Right lobe of liver (tissue), 6 donors: Measurements from ENCODE around the gene EIF4E3. TPM values are rescaled to one million over a fixed set of nuclear protein-coding genes. Genes with fewer than 3 reads are reported as not detected.

Source experiments
- ATAC-seq, 4 donors: fragments of 200-7000 bp; cut with Tn5 transposase; one replicate each; pipeline ENCODE4 v1.9.1; 2020; ENCODE audit warnings: mild to moderate bottlenecking in 4 of 4, moderate library complexity in 4 of 4
- DNase-seq, 3 donors: peaks; one replicate each; pipeline ENCODE4 v3.0.0-alpha.2; 2020
- H3K27ac ChIP-seq, 3 donors: fragments of 200-600 bp; one replicate each; pipeline ENCODE4 v1.8.0; 2022
- H3K27me3 ChIP-seq, 2 donors: fragments of 200-600 bp; one replicate each; pipeline ENCODE4 v1.8.0; 2022
- H3K36me3 ChIP-seq, 4 donors: fragments of 200-600 bp; sonication (generic) in 1 of 4; one replicate each; pipeline versions ENCODE4 v1.5.1 to v1.8.0; 2017 to 2022; ENCODE audit warnings: control low read depth in 1 of 4
- H3K4me1 ChIP-seq, 4 donors: fragments of 200-600 bp; sonication (generic) in 1 of 4; one replicate each; pipeline versions ENCODE4 v1.5.1 to v1.8.0; 2017 to 2022; ENCODE audit warnings: control low read depth in 1 of 4
- H3K4me3 ChIP-seq, 3 donors: fragments of 200-600 bp; one replicate each; pipeline ENCODE4 v1.8.0; 2022
- H3K9me3 ChIP-seq, 4 donors: fragments of 200-600 bp; sonication (generic) in 1 of 4; one replicate each; pipeline versions ENCODE4 v1.5.1 to v1.8.0; 2017 to 2022; ENCODE audit warnings: control low read depth in 1 of 4
- POLR2A ChIP-seq: fragments of 450-650 bp; IDR thresholded peaks from one replicate; pipeline ENCODE4 v1.6.1; 2017; ENCODE audit warnings: antibody characterized with exemption, mild to moderate bottlenecking
- WGBS: methylation state at CpG from one replicate; pipeline ENCODE4 v1.1.6; 2018; ENCODE audit warnings: low coverage, low lambda C conversion rate; ENCODE audit not compliant: insufficient coverage; ENCODE audit errors: missing lambda C conversion rate; 5-methylcytosine and 5-hydroxymethylcytosine counted together
- intact Hi-C, 2 donors: fragments of 100-400 bp; cut with DNase I; formaldehyde crosslinking; loops; one replicate each; pipeline versions ENCODE4 v1.11.2 to v1.14.1; 2022
- total RNA-seq, 6 experiments: library from RNA; depleted of rRNA in 2 of 6; stranded (reverse); fragments of >200 nt in 2 of 6; fragmentation: NEBNext Ultra II Directional in 3 of 6; extraction: Animal tissue kit (Norgen Biotek cat#: 25700) in 3 of 6; gene quantifications; one replicate each; pipeline versions ENCODE4 v1.1.0 to v1.2.4, GENCODE V29; 2016 to 2023
- TF ChIP-seq, protein P1 (sequence below), 4 donors: fragments of 200-600 bp in 3 of 4; fragments of 450-650 bp in 1 of 4; IDR thresholded peaks; one replicate each; pipeline versions ENCODE4 v1.5.1 to v1.8.0; 2016 to 2022; ENCODE audit warnings: antibody characterized with exemption in 4 of 4, mild to moderate bottlenecking in 2 of 4
- donor health status: DM: no; HTN: yes; CAD: no.
- donor health status: DM: no; HTN: no; CAD: no.
- donor health status: DM: no; HTN: no; CAD: no.
- donor health status: DM: no; HTN: yes; CAD: no.
- donor health status: DM: no; HTN: yes; CAD: no.

EIF4E3 gene
- total RNA-seq, 6 experiments from 2014 or later, result 6.4 to 12.2 (median 8.2) TPM

- H3K4me1 ChIP-seq, result peaks cover 0 to 10% (median 3%) of the 10 kb centered on the region in 4 donors
- 47% methylated on average over 3 of the region's 4 CpGs for WGBS
- no peak for DNase-seq
- no peaks in the 10 kb centered on the region for H3K9me3 ChIP-seq
- no peaks in the 10 kb centered on the region for H3K36me3 ChIP-seq
- intact Hi-C loops, result no loop called here
- no peak for TF ChIP-seq POLR2A
- TF ChIP-seq, protein P1, sequence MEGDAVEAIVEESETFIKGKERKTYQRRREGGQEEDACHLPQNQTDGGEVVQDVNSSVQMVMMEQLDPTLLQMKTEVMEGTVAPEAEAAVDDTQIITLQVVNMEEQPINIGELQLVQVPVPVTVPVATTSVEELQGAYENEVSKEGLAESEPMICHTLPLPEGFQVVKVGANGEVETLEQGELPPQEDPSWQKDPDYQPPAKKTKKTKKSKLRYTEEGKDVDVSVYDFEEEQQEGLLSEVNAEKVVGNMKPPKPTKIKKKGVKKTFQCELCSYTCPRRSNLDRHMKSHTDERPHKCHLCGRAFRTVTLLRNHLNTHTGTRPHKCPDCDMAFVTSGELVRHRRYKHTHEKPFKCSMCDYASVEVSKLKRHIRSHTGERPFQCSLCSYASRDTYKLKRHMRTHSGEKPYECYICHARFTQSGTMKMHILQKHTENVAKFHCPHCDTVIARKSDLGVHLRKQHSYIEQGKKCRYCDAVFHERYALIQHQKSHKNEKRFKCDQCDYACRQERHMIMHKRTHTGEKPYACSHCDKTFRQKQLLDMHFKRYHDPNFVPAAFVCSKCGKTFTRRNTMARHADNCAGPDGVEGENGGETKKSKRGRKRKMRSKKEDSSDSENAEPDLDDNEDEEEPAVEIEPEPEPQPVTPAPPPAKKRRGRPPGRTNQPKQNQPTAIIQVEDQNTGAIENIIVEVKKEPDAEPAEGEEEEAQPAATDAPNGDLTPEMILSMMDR (IDR thresholded peaks at IDR 0.05), result no peak
- H3K27me3 ChIP-seq, result no peaks in the 10 kb centered on the region
- no peak overlapping the region for H3K27ac ChIP-seq
- ATAC-seq, result peak; percentile 37 to 69 (median 50)
- no peak overlapping the region for H3K4me3 ChIP-seq
These were observed 34.8 kb downstream of the EIF4E3 start for GRCh38 chr3:71690341-71690841.

GRCh38 chr3:71689291-71689690, 35.9 kb downstream of the EIF4E3 start:
- H3K36me3 ChIP-seq, result no peaks in the 10 kb centered on the region
- no peaks in the 10 kb centered on the region for H3K4me1 ChIP-seq
- no peak overlapping the region for H3K27ac ChIP-seq
- ATAC-seq (no peak), DNase-seq (no peak)
- no peak overlapping the region for H3K4me3 ChIP-seq
- H3K9me3 ChIP-seq, result no peaks in the 10 kb centered on the region
- no peaks in the 10 kb centered on the region for H3K27me3 ChIP-seq
- TF ChIP-seq, protein P1 (IDR thresholded peaks at IDR 0.05), result no peak
- TF ChIP-seq POLR2A, result no peak
- whole genome bisulfite sequencing, result 77% methylated on average over 3 of the region's 3 CpGs
- intact Hi-C loops, result no loop called here

GRCh38 chr3:71688121-71688520, 37.1 kb downstream of the EIF4E3 start:
- no peak for DNase-seq
- Histone ChIP-seq H3K9me3 (no peaks in the 10 kb centered on the region), H3K36me3 (no peaks in the 10 kb centered on the region), H3K27me3 (no peaks in the 10 kb centered on the region), H3K27ac (no peak overlapping the region), H3K4me1 (no peaks in the 10 kb centered on the region), H3K4me3 (no peak overlapping the region)
- TF ChIP-seq, protein P1 (IDR thresholded peaks at IDR 0.05), result no peak
- TF ChIP-seq POLR2A, result no peak
- intact Hi-C loops, result no loop called here
- ATAC-seq, result no peak
- WGBS, result 100% methylated on average over 1 of the region's 1 CpG

GRCh38 chr3:71685686-71686085, 39.5 kb downstream of the EIF4E3 start:
- TF ChIP-seq, protein P1 (IDR thresholded peaks at IDR 0.05), result no peak
- TF ChIP-seq POLR2A, result no peak
- DNase-seq (no peak), ATAC-seq (no peak)
- WGBS, result 71% methylated on average over 7 of the region's 7 CpGs
- Histone ChIP-seq H3K27ac (no peak overlapping the region), H3K9me3 (no peaks in the 10 kb centered on the region), H3K4me3 (no peak overlapping the region), H3K27me3 (no peaks in the 10 kb centered on the region), H3K4me1 (no peaks in the 10 kb centered on the region), H3K36me3 (no peaks in the 10 kb centered on the region)
- intact Hi-C loops, result no loop called here
